Measurements from ENCODE around the gene RASGRP3.
"Not testable (repeated sequence)": the region's sequence is repeated elsewhere in the genome, so short reads cannot be mapped to it uniquely, and the experiment has no call there.

RASGRP3 gene

GRCh38 chr2:33476131-33476792, at the start of gene RASGRP3:
Gene RASGRP3, plus strand, starts transcription at chr2:33476649. Its CDS starts 38,488 bp downstream, at chr2:33515137.
- in situ Hi-C loops (cut with MboI; ENCODE audit: low sequenced_read_pairs), result no loop called here

GRCh38 chr2:33426666-33427231, 49.7 kb upstream of the RASGRP3 start:
- in situ Hi-C loops (cut with MboI; ENCODE audit: low sequenced_read_pairs), result no loop called here

- in situ Hi-C loops (cut with MboI; ENCODE audit: low sequenced_read_pairs), result no loop called here
Observed at GRCh38 chr2:33430077-33430476, 46.4 kb upstream of the RASGRP3 start.

- in situ Hi-C loops (cut with MboI; ENCODE audit: low sequenced_read_pairs), result no loop called here
Observed at GRCh38 chr2:33430856-33431255, 45.6 kb upstream of the RASGRP3 start.

- in situ Hi-C loops (cut with MboI; ENCODE audit: low sequenced_read_pairs), result no loop called here
Observed at GRCh38 chr2:33432871-33433270, 43.6 kb upstream of the RASGRP3 start.

- in situ Hi-C loops (cut with MboI; ENCODE audit: low sequenced_read_pairs), result no loop called here
Observed at GRCh38 chr2:33433279-33434235, 42.9 kb upstream of the RASGRP3 start.

- in situ Hi-C loops (cut with MboI; ENCODE audit: low sequenced_read_pairs), result no loop called here
Observed at GRCh38 chr2:33435518-33435917, 40.9 kb upstream of the RASGRP3 start.

- in situ Hi-C loops (cut with MboI; ENCODE audit: low sequenced_read_pairs), result no loop called here
Observed at GRCh38 chr2:33436083-33436482, 40.4 kb upstream of the RASGRP3 start.

- in situ Hi-C loops (cut with MboI; ENCODE audit: low sequenced_read_pairs), result no loop called here
Observed at GRCh38 chr2:33437297-33437696, 39.2 kb upstream of the RASGRP3 start.

GRCh38 chr2:33437815-33438214, 38.6 kb upstream of the RASGRP3 start:
- in situ Hi-C loops (cut with MboI; ENCODE audit: low sequenced_read_pairs), result no loop called here

- in situ Hi-C loops (cut with MboI; ENCODE audit: low sequenced_read_pairs), result no loop called here
Observed at GRCh38 chr2:33441235-33441810, 35.1 kb upstream of the RASGRP3 start.

GRCh38 chr2:33442052-33442451, 34.4 kb upstream of the RASGRP3 start:
- in situ Hi-C loops (cut with MboI; ENCODE audit: low sequenced_read_pairs), result not testable (repeated sequence)

- in situ Hi-C loops (cut with MboI; ENCODE audit: low sequenced_read_pairs), result no loop called here
Observed at GRCh38 chr2:33442528-33443079, 33.8 kb upstream of the RASGRP3 start.

GRCh38 chr2:33443274-33443829, 33.1 kb upstream of the RASGRP3 start:
- in situ Hi-C loops (cut with MboI; ENCODE audit: low sequenced_read_pairs), result no loop called here

GRCh38 chr2:33444967-33445366, 31.5 kb upstream of the RASGRP3 start:
- in situ Hi-C loops (cut with MboI; ENCODE audit: low sequenced_read_pairs), result no loop called here

GRCh38 chr2:33448220-33448899, 28.1 kb upstream of the RASGRP3 start:
- in situ Hi-C loops (cut with MboI; ENCODE audit: low sequenced_read_pairs), result no loop called here

GRCh38 chr2:33451214-33451613, 25.2 kb upstream of the RASGRP3 start:
- in situ Hi-C loops (cut with MboI; ENCODE audit: low sequenced_read_pairs), result no loop called here

- in situ Hi-C loops (cut with MboI; ENCODE audit: low sequenced_read_pairs), result no loop called here
Observed at GRCh38 chr2:33451825-33452224, 24.6 kb upstream of the RASGRP3 start.

GRCh38 chr2:33452545-33452944, 23.9 kb upstream of the RASGRP3 start:
- in situ Hi-C loops (cut with MboI; ENCODE audit: low sequenced_read_pairs), result no loop called here

GRCh38 chr2:33453905-33454479, 22.5 kb upstream of the RASGRP3 start:
- in situ Hi-C loops (cut with MboI; ENCODE audit: low sequenced_read_pairs), result no loop called here

Data from HL-60/S4 treated with retinoic acid at 250 ng/mL for 4 days and 3 days (cell line).